ENCODE measurements around the gene SCGB1A1.
"Not testable (repeated sequence)": the region's sequence is repeated elsewhere in the genome, so short reads cannot be mapped to it uniquely, and the experiment has no call there.

SCGB1A1 gene

GRCh38 chr11:62383822-62384221 lies 35.0 kb upstream of the SCGB1A1 start:
- no peak for DNase-seq (ENCODE audit: extremely low spot score)
- ChIA-PET POLR2A (no interaction called here), CTCF (interaction anchor here (0.7 kb wide), 1 partner anchor 18 kb away, joined by 5 read pairs; no protein-coding TSS in a partner anchor)
- TF ChIP-seq SUZ12 (IDR thresholded peaks at IDR 0.05) = no peak
- TF ChIP-seq TARDBP (IDR thresholded peaks at IDR 0.05) = no peak
- TF ChIP-seq ZNF384 (IDR thresholded peaks at IDR 0.05) = no peak; the same call in 1 of the 2 replicates
- no peak for TF ChIP-seq LEF1 (IDR thresholded peaks at IDR 0.05; ENCODE audit: borderline replicate concordance)
- TF ChIP-seq FOXK2 (IDR thresholded peaks at IDR 0.05) = no peak
- no peak for TF ChIP-seq FOXA1 (IDR thresholded peaks at IDR 0.05)
- no peak for TF ChIP-seq ARNT (IDR thresholded peaks at IDR 0.05)
- no peak for TF ChIP-seq NFRKB (IDR thresholded peaks at IDR 0.05)
- TF ChIP-seq BHLHE40 (IDR thresholded peaks at IDR 0.05; ENCODE audit: borderline replicate concordance) = no peak
- no peak for TF ChIP-seq HDGF (IDR thresholded peaks at IDR 0.05; ENCODE audit: borderline replicate concordance)
- TF ChIP-seq L3MBTL2 (conservative IDR thresholded peaks at IDR 0.05) = no peak
- no peak for TF ChIP-seq PKNOX1 (IDR thresholded peaks at IDR 0.05)
- TF ChIP-seq FOXM1 (IDR thresholded peaks at IDR 0.05; ENCODE audit: borderline replicate concordance) = no peak
- no peak for TF ChIP-seq CTBP1 (IDR thresholded peaks at IDR 0.05; ENCODE audit: borderline replicate concordance)
- no peak for TF ChIP-seq SP1 (IDR thresholded peaks at IDR 0.05)

DNA sequence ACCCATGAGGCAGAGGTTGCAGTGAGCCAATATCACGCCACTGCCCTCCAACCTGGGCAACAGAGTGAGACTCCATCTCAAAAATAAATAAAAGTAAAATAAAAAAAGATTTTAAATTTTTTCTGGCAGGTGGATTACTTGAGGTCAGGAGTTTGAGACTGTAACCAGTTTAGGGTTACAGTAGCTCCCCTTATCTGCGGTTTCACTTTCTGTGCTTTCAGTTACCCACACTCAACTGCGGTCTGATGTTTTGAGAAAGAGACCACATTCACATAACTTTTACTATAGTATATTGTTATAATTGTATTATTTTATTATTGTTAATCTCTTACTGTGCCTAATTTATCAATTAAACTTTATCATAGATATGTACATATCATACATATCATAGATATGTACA lies 32.8 kb upstream of the SCGB1A1 start:
- DNase-seq (ENCODE audit: extremely low spot score); POLR2A ChIA-PET: not testable (repeated sequence)
- CTCF ChIA-PET = interaction anchor here (1.2 kb wide), 1 partner anchor 38 kb away, joined by 3 read pairs; no protein-coding TSS in a partner anchor

- TF ChIP-seq FOXM1 (IDR thresholded peaks at IDR 0.05; ENCODE audit: borderline replicate concordance) = no peak
- ChIA-PET POLR2A (no interaction called here), CTCF (no interaction called here)
- DNase-seq (ENCODE audit: extremely low spot score) = no peak
These were observed 31.5 kb upstream of the SCGB1A1 start for GRCh38 chr11:62387381-62387780.

DNA sequence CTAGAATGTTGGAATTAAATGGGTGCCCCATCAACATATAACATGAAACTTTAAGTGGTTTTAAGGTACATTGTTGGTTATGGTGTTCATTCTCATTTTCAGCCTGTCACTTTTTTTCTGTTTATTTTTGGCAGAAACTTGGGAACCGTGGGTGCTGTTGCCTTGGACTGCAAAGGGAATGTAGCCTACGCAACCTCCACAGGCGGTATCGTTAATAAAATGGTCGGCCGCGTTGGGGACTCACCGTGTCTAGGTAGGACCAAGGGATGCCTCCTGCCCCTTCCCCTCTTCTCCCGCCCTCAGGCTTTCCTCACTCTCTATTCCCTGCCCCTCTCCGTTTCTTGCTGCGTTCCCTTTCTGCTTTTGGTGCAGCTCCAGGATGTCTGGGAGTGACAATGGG lies 29.8 kb upstream of the SCGB1A1 start:
- DNase-seq (ENCODE audit: extremely low spot score) = no peak
- CTCF ChIA-PET = no interaction called here
- POLR2A ChIA-PET = no interaction called here
- TF ChIP-seq PKNOX1 (IDR thresholded peaks at IDR 0.05) = no peak
- TF ChIP-seq SUZ12 (IDR thresholded peaks at IDR 0.05) = no peak
- TF ChIP-seq NFRKB (IDR thresholded peaks at IDR 0.05) = no peak
- no peak for TF ChIP-seq CTBP1 (IDR thresholded peaks at IDR 0.05; ENCODE audit: borderline replicate concordance)
- no peak for TF ChIP-seq L3MBTL2 (conservative IDR thresholded peaks at IDR 0.05)
- TF ChIP-seq LEF1 (IDR thresholded peaks at IDR 0.05; ENCODE audit: borderline replicate concordance) = no peak
- TF ChIP-seq HDGF (IDR thresholded peaks at IDR 0.05; ENCODE audit: borderline replicate concordance) = no peak
- TF ChIP-seq FOXK2 (IDR thresholded peaks at IDR 0.05) = no peak

- ChIA-PET POLR2A (interaction anchor here (1.0 kb wide), 1 partner anchor 184 kb away, joined by 3 read pairs; the partner anchor contains the start of gene EEF1G), CTCF (interaction anchor here (1.3 kb wide), 1 partner anchor 35 kb away, joined by 5 read pairs; no protein-coding TSS in a partner anchor)
These were observed 28.6 kb upstream of the SCGB1A1 start for GRCh38 chr11:62390237-62390636.

DNA sequence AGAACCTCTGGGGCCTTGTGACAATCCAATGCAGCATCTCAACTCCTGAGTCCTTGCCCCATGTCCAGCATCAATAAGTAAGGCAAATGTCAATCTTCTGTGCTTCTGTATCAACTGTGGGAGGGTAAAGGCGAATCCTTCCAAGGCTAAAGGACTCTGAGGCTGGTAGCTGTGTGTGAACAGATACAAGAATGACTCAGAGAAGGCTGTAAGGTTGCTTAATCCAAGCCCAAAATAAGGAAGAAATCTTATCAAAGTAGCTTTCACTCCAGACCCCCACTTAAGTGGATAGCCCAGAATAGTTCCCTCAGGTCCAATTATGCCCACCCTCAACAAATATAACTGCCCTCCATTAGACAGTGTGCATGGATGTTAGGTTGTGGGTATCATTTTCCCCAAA lies 28.1 kb upstream of the SCGB1A1 start:
- POLR2A ChIA-PET = no interaction called here
- DNase-seq (ENCODE audit: extremely low spot score) = no peak
- CTCF ChIA-PET = interaction anchor here (1.3 kb wide), 1 partner anchor 34 kb away, joined by 5 read pairs; no protein-coding TSS in a partner anchor
- TF ChIP-seq ELF4 (IDR thresholded peaks at IDR 0.05) (no peak), FOXK2 (IDR thresholded peaks at IDR 0.05) (no peak), PKNOX1 (IDR thresholded peaks at IDR 0.05) (no peak), CTBP1 (IDR thresholded peaks at IDR 0.05; ENCODE audit: borderline replicate concordance) (no peak), ARNT (IDR thresholded peaks at IDR 0.05) (no peak), SP1 (IDR thresholded peaks at IDR 0.05) (no peak), FOXM1 (IDR thresholded peaks at IDR 0.05; ENCODE audit: borderline replicate concordance) (no peak), NFRKB (IDR thresholded peaks at IDR 0.05) (no peak), ZNF384 (IDR thresholded peaks at IDR 0.05) (no peak), HDGF (IDR thresholded peaks at IDR 0.05; ENCODE audit: borderline replicate concordance) (no peak)

More at GRCh38 chr11:62390237-62390636, 28.6 kb upstream of the SCGB1A1 start:
- TF ChIP-seq FOXK2 (IDR thresholded peaks at IDR 0.05) (no peak), ZNF384 (IDR thresholded peaks at IDR 0.05) (no peak), CTBP1 (IDR thresholded peaks at IDR 0.05; ENCODE audit: borderline replicate concordance) (no peak), LEF1 (IDR thresholded peaks at IDR 0.05; ENCODE audit: borderline replicate concordance) (no peak), L3MBTL2 (conservative IDR thresholded peaks at IDR 0.05) (no peak)
- DNase-seq (ENCODE audit: extremely low spot score) = no peak

- no peak for DNase-seq (ENCODE audit: extremely low spot score)
- CTCF ChIA-PET = interaction anchor here (1.2 kb wide), 1 partner anchor 151 kb away, joined by 3 read pairs; no protein-coding TSS in a partner anchor
- no peak for TF ChIP-seq CTBP1 (IDR thresholded peaks at IDR 0.05; ENCODE audit: borderline replicate concordance)
- TF ChIP-seq PKNOX1 (IDR thresholded peaks at IDR 0.05) = no peak
- POLR2A ChIA-PET = no interaction called here
These were observed 27.0 kb upstream of the SCGB1A1 start for GRCh38 chr11:62391642-62392425.

Measured in HEK293T (cell line).